HEK293 (cell line): ENCODE measurements around the gene ITGB2.

ENCODE experiments used
- ZNF549 ChIP-seq: fragments of 450-650 bp; IDR thresholded peaks from 2 replicates; pipeline ENCODE4 v1.5.1; 2018; ENCODE audit warnings: missing biosample characterization, missing genetic modification characterization, mild to moderate bottlenecking, inconsistent platforms, moderate library complexity
- TF ChIP-seq, protein P1 (sequence below): fragments of 450-650 bp; formaldehyde crosslinking; IDR thresholded peaks from 2 replicates; pipeline ENCODE4 v1.5.1; 2016; ENCODE audit warnings: missing biosample characterization, missing genetic modification characterization

DNA sequence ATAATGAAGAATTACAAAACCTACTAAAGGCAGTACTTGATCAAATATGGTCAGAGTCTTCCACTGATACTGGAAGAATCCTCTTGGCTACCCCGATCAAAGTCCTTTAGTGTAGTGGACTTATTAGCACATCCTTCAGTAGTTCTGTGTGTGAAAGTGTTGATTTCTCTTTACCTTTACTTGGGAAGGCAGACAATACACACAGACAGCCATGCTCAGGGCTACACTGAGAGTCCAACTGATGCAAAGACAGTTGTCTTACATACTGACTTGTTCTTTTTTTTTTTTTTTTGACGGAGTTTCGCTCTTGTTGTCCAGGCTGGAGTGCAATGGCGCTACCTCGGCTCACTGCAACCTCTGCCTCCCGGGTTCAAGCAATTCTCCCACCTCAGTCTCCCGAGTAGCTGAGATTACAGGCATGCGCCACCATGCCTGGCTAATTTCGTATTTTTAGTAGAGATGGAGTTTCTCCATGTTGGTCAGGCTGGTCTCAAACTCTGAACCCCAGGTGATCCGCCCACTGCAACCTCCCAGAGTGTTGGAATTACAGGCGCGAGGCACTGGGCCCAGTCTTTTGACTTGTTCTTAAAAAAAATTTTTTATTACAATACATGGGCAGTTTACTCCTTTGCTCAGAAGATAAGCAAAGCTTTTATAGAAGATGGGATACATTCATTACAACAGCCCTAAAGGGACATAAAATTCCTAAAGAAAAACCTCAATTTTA lies 43.7 kb downstream of the ITGB2 start:
- no peak for TF ChIP-seq ZNF549 (tag by site-specific recombination)
- TF ChIP-seq, protein P1, sequence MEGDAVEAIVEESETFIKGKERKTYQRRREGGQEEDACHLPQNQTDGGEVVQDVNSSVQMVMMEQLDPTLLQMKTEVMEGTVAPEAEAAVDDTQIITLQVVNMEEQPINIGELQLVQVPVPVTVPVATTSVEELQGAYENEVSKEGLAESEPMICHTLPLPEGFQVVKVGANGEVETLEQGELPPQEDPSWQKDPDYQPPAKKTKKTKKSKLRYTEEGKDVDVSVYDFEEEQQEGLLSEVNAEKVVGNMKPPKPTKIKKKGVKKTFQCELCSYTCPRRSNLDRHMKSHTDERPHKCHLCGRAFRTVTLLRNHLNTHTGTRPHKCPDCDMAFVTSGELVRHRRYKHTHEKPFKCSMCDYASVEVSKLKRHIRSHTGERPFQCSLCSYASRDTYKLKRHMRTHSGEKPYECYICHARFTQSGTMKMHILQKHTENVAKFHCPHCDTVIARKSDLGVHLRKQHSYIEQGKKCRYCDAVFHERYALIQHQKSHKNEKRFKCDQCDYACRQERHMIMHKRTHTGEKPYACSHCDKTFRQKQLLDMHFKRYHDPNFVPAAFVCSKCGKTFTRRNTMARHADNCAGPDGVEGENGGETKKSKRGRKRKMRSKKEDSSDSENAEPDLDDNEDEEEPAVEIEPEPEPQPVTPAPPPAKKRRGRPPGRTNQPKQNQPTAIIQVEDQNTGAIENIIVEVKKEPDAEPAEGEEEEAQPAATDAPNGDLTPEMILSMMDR, result no peak
